Measurements from ENCODE around the gene BTBD9.
"Not testable (repeated sequence)": the region's sequence is repeated elsewhere in the genome, so short reads cannot be mapped to it uniquely, and the experiment has no call there.

Gene BTBD9

DNA sequence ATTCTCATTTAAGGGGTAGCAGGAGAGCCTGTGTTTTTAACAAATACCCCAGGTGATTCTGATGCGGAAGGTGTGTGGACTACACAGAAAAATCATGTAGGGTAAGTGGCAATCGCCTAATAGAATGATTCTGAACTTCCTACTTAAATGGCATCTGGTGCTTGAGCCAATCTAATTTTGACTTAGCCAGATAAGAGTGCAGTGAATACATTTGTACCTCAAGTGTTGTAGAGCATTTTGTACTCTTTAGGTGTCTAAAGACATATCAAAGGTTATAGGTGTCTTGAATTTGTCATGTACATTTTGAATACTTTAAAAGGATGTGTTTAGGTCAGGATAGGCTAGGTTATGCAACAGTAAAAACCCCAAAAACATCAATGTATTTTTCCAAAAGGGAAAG lies 10.0 kb upstream of the BTBD9 start:
- DNase-seq (ENCODE audit: low spot score) = no peak

GRCh38 chr6:38648629-38649028 lies 8.9 kb upstream of the BTBD9 start:
- DNase-seq (ENCODE audit: low spot score) = no peak

- no peak for DNase-seq (ENCODE audit: low spot score)
Observed at GRCh38 chr6:38646166-38646878, 6.6 kb upstream of the BTBD9 start.

- no peak for DNase-seq (ENCODE audit: low spot score)
Observed at GRCh38 chr6:38644951-38645350, 5.2 kb upstream of the BTBD9 start.

DNA sequence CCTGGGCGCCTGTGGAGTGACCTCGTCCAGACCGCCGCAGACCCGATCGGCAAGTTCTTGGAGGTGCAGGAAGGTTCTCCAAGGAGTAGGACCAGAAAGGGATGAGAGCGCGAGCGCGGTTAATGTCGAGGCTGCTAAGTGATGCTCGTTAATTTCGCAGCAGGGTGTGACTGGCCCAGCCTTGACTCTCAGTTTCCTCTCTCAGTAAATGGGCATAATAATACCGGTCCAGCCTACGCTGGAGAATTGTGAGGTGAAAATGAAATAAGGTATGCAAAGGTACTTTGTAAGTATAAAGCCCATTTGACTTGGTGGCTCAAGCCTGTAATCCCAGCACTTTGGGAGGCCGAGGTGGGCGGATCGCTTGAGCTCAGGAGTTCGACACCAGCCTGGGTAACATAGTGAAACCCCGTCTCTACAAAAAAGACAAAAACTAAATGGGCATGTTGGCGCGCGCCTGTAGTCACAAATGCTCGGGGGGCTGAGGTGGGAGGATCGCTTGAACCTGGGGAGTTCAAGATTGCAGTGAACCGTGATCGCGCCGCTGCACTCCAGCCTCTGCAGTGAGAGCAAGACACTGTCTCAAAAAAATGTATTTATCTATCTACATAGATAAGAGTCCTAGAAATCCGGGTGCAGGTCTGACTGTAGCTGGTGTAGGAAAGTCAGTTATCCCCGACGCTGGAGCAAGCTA lies 634 bp upstream of the BTBD9 start:
- no peak for DNase-seq (ENCODE audit: low spot score)

- DNase-seq (ENCODE audit: low spot score) = no peak
Observed at GRCh38 chr6:38638941-38639497, 710 bp downstream of the BTBD9 start.

DNA sequence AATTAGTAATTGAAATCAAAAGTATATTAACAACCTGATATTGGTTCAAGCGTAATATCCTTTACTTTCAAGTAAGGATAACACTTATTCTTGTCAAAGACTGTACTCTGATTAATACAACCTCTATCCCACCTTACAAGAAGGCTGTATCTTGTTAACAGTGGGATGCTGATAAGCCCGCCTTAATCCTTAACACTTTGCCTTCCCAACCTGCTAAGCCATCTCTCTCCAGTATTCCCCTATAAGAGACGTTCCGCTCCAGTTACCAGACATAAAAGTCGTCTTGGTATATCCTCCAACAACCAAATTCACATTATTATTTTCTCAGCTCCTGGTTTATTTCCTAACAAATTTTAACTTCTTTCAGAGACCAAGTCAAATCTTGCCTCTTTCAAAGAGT lies 2.0 kb downstream of the BTBD9 start:
- no peak for DNase-seq (ENCODE audit: low spot score)

GRCh38 chr6:38636027-38636426 lies 3.7 kb downstream of the BTBD9 start:
- DNase-seq (ENCODE audit: low spot score) = no peak

DNA sequence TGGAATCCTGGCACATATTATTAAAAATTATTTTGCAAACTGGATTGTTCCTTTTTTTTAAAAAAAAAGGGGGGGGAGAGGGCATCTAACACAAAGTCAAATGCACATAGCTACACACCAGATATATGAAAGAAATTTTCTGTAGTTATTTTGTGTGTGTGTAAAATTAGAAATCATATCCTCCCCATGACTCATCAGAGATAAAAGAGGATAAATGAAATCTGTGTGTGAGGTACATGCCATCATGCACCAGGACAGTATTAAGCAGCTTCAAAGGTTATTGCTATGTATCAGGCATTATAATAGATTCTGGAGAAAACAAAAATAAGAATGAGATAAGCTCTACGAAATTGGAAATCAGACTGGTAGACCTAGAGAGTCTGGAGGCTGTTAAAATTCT lies 5.2 kb downstream of the BTBD9 start:
- DNase-seq (ENCODE audit: low spot score) = no peak

DNA sequence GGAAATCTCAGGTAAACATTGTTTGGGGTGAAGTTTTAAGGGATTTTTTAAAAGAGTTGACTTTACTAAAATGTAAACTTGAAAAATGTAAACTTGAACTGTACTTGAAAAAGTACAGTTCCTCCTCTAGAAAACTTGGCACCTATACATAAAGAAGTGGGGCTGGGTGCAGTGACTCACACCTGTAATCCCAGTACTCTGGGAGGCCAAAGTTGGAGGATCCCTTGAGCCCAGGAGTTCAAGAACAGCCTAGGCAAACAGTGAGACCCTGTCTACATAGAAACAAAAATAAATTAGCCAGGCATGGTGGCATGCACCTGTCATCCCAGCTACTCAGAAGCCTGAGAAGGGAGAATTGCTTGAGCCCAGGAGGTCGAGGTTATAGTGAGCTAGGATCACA lies 7.2 kb downstream of the BTBD9 start:
- no peak for DNase-seq (ENCODE audit: low spot score)

DNA sequence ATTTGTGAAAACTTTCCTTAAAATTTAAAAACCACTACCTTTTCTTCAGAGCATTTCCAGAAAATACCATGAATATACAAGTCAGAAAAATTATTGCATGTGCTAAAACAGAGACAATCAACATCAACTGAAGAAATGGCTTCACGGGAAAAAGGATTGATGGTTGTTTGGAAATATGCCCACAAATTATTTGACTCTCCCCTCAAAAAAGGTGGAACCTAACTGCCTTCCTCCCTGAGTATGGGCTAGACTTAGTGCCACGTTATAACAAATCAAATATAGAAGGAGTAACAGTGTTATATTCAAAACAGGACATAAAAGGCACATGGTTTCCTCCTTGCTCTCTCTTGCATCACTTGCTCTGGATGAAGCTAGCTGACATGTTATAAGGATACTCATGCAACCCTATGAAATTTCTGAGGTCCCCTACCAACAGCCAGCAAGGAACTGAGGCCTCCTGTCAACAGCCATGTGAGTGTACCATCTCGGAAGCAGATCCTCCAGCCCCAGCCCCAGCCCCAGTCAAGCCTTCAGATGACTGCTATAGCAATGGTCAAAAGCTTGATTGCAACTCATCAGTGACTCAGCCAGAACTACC lies 8.4 kb downstream of the BTBD9 start:
- DNase-seq (ENCODE audit: low spot score) = no peak

DNA sequence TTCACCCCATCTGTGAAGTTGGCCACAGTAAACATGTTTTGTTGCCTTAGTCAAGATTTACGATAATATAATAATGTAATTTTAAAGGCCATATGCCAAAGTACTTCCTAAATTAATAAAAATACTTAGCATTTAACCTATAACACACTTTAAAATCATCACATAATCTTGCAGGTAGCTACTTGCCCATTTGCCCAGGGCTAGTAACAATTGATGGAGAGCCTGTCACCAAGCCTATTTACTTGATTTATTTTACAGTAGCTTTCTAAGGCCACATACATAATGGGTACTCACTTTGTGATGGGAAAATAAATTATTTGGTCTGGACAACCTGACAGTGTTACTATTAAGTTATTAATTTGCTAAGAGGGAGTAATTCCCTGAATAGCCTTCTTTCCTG lies 14.5 kb downstream of the BTBD9 start:
- DNase-seq (ENCODE audit: low spot score) = no peak

GRCh38 chr6:38619342-38619741 lies 20.4 kb downstream of the BTBD9 start:
- DNase-seq (ENCODE audit: low spot score) = not testable (repeated sequence)

GRCh38 chr6:38618301-38618700 lies 21.4 kb downstream of the BTBD9 start:
- DNase-seq (ENCODE audit: low spot score) = not testable (repeated sequence)

DNA sequence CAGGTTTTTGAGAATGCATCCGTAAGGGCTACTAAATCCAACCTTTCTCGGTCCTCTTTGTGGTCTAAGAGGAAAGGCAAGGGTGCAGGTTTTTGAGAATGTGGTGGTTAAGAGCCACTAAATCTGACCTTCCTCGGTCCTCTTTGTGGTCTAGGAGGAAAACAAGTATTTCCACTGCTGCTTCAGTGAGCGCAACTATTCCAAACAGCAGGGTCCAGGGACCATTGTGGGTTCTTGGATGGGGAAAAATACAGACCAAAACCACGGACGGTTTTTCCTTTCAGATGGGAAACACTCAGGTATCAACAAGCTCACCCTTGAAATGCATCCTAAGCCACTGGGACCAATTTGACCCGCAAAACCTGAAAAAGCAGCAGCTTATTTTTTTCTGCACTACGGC lies 21.9 kb downstream of the BTBD9 start:
- DNase-seq (ENCODE audit: low spot score) = no peak

DNA sequence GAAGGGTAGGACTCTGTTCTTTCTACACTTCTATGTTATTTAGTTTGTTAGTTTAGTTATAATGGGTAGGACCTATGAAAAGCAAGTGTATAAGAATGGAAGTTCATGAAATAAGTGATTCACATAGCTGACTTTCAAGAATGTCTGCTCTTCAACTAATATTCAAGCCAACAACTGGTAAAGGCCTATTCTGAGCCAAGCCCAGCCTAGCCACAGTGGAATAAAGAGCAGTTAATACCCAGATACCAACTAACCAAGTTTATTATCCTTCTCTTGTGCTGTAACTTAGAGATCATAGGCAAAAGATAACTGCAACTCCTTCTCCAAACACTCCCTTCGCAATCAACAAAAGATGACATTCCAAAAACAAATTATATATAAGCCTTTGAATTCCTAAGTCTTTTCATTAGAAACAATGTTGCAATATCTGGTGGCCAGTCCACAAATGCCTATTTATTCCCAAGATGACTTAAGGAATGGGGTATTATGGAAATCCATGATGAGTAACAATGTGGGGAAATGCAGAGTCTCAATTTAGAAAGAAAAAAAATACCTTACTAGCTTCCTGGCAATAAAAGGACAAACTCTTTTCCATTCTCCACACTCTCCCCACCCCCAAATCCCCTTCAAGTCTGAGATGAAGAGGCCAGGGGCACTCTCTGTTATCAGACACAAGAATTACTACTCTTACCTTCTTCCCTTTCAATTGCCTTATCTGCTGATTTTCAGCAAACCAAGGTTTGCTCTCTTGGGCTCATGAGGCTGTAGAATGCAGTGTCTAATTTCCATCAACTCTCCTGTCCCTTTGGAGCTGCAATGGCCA lies 27.4 kb downstream of the BTBD9 start:
- DNase-seq (ENCODE audit: low spot score) = no peak

DNA sequence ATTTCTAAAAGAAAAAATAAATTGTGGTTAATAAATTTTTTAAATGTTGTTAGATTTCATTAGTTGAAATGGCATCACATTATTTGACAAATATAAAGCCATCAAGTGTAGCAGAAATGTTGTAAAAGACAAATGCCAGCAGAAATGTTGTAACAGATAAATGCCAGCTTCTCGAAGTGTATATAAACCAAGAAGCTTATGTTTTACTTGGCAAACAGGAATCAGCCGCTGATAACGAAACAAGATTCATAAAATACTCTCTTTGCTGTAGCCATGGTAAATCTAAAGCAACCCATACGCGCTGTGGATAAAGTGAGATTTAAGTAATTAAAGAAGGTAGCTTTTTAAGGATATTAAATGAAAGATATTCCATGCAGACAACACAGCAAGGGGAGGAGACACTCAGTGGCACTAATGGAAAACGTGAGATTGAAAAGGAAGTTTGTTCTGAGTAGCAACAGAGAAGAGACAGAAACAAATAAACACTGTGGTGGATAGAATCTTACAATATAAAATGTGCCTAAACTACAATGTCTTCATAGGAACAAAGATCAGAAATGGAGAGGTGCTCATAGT lies 29.6 kb downstream of the BTBD9 start:
- no peak for DNase-seq (ENCODE audit: low spot score)

DNA sequence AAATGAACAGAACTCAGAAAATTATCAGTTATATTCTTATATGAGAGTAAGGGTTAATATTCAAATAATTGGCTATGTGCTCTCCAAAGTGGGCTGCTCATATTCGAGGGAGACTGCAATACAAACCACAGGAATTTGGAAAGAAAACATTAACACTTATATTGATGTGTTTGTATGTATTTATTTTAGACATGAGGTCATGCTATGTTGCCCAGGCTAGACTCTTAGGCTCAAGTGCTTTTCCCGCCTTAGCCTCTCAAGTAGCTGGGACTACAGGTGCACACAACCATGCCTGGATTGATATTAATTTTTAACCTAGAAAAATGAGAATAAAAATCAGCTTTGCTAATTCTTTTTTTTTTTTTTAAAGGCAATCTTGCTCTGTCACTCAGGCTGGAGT lies 35.0 kb downstream of the BTBD9 start:
- DNase-seq (ENCODE audit: low spot score) = no peak

DNA sequence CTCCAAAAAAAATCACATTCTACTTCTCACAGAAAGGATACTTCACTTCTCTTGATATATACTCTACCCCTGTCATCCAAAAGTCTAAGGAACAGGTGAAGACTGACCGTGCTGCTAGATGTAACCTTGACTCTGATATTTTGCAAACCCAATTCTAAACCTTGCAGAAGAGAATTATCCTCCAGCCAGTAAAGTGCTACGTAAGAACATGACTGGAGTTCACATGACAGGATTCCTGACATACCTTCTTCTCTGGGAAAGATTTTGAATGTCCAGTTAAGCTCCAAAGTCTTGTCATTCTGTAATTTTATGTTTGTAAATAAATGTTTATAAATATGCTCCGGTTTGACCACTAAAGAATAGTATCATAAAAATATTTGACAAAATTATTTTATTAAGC lies 35.8 kb downstream of the BTBD9 start:
- no peak for DNase-seq (ENCODE audit: low spot score)

GRCh38 chr6:38603496-38603895 lies 36.2 kb downstream of the BTBD9 start:
- DNase-seq (ENCODE audit: low spot score) = no peak

- DNase-seq (ENCODE audit: low spot score) = no peak
Observed at GRCh38 chr6:38599966-38600550, 39.7 kb downstream of the BTBD9 start.

GRCh38 chr6:38599261-38599660 lies 40.5 kb downstream of the BTBD9 start:
- DNase-seq (ENCODE audit: low spot score) = no peak
